BJ (cell line): ENCODE measurements around the gene OR5C1. TPM values are rescaled to one million over a fixed set of nuclear protein-coding genes. Genes with fewer than 3 reads are reported as not detected.

Source experiments
- CTCF ChIA-PET: fragments of 350-600 bp; formaldehyde crosslinking; extraction: SDS; loops from one replicate; lab custom pipeline; 2021; ENCODE audit warnings: antibody characterized with exemption, inconsistent platforms; lab: Yijun Ruan, JAX
- POLR2A ChIA-PET: fragments of 300-600 bp; sonication (Branson Sonifier 250); formaldehyde crosslinking; extraction: SDS; loops from one replicate; lab custom pipeline; 2021; ENCODE audit warnings: antibody characterized with exemption; lab: Charles Lee
- DNase-seq: peaks from one replicate; pipeline ENCODE4 v3.0.0-alpha.2; 2011; ENCODE audit warnings: low read depth
- H3K27me3 ChIP-seq: 2 replicates; pipeline ENCODE4 v1.6.0; 2011; ENCODE audit warnings: low read length; ENCODE audit not compliant: control insufficient read depth, insufficient read depth
- H3K36me3 ChIP-seq: 2 replicates; pipeline ENCODE4 v1.5.1; 2011; ENCODE audit warnings: low read length; ENCODE audit not compliant: control insufficient read depth, insufficient read depth
- H3K4me3 ChIP-seq: 2 replicates; pipeline ENCODE4 v1.5.1; 2011; ENCODE audit warnings: low read depth, mild to moderate bottlenecking, control low read depth, low read length
- CTCF ChIP-seq: IDR thresholded peaks from 2 replicates; pipeline ENCODE4 v1.5.1; 2011; ENCODE audit warnings: low read depth, mild to moderate bottlenecking, control low read depth, inconsistent platforms, low read length, moderate library complexity; ENCODE audit not compliant: insufficient read depth
- polyA plus RNA-seq: library from polyadenylated mRNA; depleted of rRNA; stranded (reverse); fragments of >200 nt; gene quantifications from 2 replicates; pipeline ENCODE4 v1.2.3, GENCODE V29; 2011

OR5C1 gene
- polyA plus RNA-seq, 1 experiment: not detected

GRCh38 chr9:122810306-122810946 is 21.7 kb downstream of the OR5C1 start:
- Histone ChIP-seq H3K4me3 (no peak overlapping the region), H3K27me3 (no peaks in the 10 kb centered on the region), H3K36me3 (no peaks in the 10 kb centered on the region)
- DNase-seq: no peak
- ChIA-PET POLR2A (no interaction called here), CTCF (interaction anchor here (0.6 to 6.3 kb wide), 17 partner anchors 13 to 940 kb away, joined by 3 to 110 read pairs (median 4); no protein-coding TSS in a partner anchor)
- peak; percentile 59 for TF ChIP-seq CTCF

- Histone ChIP-seq H3K36me3 (peaks cover 1% of the 10 kb centered on the region; the same call in 1 of the 2 replicates), H3K4me3 (no peak overlapping the region), H3K27me3 (no peaks in the 10 kb centered on the region)
- ChIA-PET CTCF (interaction anchor here (0.6 to 6.3 kb wide), 5 partner anchors 223 to 690 kb away, joined by 3 to 110 read pairs (median 4); no protein-coding TSS in a partner anchor), POLR2A (interaction anchor here (0.7 kb wide), 1 partner anchor 15 kb away, joined by 14 read pairs; no protein-coding TSS in a partner anchor)
- TF ChIP-seq CTCF: no peak
- DNase-seq: no peak
These were observed 24.0 kb downstream of the OR5C1 start for GRCh38 chr9:122812736-122813135.

- Histone ChIP-seq H3K27me3 (no peaks in the 10 kb centered on the region), H3K4me3 (no peak overlapping the region), H3K36me3 (peaks cover 1% of the 10 kb centered on the region)
- CTCF ChIA-PET: interaction anchor here (1.7 kb wide), 1 partner anchor 349 kb away, joined by 6 read pairs; no protein-coding TSS in a partner anchor
- DNase-seq: no peak
- TF ChIP-seq CTCF: no peak
- POLR2A ChIA-PET: no interaction called here
These were observed 25.8 kb downstream of the OR5C1 start for GRCh38 chr9:122814545-122814944.

GRCh38 chr9:122815544-122815943 is 26.8 kb downstream of the OR5C1 start:
- Histone ChIP-seq H3K4me3 (no peak overlapping the region), H3K36me3 (peaks cover 3% of the 10 kb centered on the region), H3K27me3 (no peaks in the 10 kb centered on the region)
- ChIA-PET POLR2A (no interaction called here), CTCF (interaction anchor here (1.7 kb wide), 1 partner anchor 350 kb away, joined by 6 read pairs; no protein-coding TSS in a partner anchor)
- DNase-seq: no peak
- TF ChIP-seq CTCF: no peak

GRCh38 chr9:122816163-122816867 is 27.6 kb downstream of the OR5C1 start:
- H3K4me3 ChIP-seq: no peak overlapping the region
- ChIA-PET CTCF (interaction anchor here (1.7 kb wide), 1 partner anchor 351 kb away, joined by 6 read pairs; no protein-coding TSS in a partner anchor), POLR2A (no interaction called here)
- no peaks in the 10 kb centered on the region for H3K27me3 ChIP-seq
- H3K36me3 ChIP-seq: peaks cover 3% of the 10 kb centered on the region
- no peak for TF ChIP-seq CTCF
- DNase-seq: no peak
